Glomerular visceral epithelial cell (primary cell): Measurements from ENCODE around the gene CFAP54.

Experiments used
- DNase-seq: peaks from one replicate; pipeline ENCODE4 v3.0.0-alpha.2; 2016; ENCODE audit errors: extremely low spot score

The CFAP54 gene

GRCh38 chr12:96886998-96887677, 397.8 kb downstream of the CFAP54 start:
- no peak for DNase-seq

GRCh38 chr12:96889273-96889933, 400.0 kb downstream of the CFAP54 start:
- DNase-seq, result peak; percentile 38

DNA sequence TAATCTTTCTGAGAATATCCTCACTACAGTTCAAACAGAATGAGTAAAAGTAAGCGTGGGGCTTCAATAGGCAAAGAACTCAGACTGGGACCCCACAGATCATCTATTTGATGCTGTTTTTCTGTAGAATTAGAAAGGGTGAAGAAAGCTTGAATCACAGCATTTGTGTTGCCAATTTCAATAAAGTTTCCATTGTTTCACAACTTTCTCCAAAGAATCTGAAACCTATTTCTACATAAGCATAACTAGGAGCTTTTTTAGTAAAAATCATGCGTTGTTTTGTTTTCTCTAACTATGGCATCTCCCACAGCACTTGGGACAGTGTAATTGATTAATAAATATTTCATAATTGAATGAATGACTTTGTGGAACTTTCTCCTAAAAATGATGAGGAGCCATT, 401.0 kb downstream of the CFAP54 start:
- DNase-seq, result no peak

DNA sequence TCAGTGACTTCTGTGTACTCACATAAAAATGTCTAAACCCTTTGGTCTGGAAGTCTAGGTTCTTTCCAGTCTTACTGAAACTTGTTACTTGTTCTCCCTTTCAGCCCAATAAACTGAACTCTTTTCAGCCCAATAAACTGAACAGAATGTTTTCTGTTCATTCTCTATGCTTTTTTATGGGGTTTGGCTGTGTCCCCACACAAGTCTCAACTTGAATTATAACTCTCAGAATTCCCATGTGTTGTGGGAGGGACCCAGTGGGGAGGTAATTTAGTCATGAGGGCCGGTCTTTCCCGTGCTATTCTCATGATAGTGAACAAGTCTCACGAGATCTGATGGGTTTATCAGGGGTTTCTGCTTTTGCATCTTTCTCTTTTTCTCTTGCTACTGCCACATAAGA, 402.7 kb downstream of the CFAP54 start:
- DNase-seq, result no peak

- no peak for DNase-seq
These were observed 408.0 kb downstream of the CFAP54 start for GRCh38 chr12:96897421-96897820.

DNA sequence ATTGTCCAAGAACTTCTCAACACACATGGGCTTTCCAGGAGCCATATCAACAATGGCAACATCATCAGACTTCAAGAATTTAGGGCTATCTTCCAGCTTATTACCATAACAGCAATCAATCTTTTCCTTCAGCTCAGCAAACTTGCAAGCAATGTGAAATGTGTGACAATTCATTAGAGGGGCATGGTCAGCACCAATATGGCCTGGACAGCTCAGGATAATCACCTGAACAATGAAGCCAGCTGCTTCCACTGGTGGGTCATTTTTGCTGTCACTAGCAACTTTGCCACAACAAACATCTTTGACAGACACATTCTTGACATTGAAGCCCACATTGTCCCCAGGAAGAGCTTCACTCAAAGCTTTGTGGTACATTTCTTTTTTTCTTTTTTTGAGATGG, 411.8 kb downstream of the CFAP54 start:
- DNase-seq, result no peak

GRCh38 chr12:96902076-96902475, 412.7 kb downstream of the CFAP54 start:
- no peak for DNase-seq

DNA sequence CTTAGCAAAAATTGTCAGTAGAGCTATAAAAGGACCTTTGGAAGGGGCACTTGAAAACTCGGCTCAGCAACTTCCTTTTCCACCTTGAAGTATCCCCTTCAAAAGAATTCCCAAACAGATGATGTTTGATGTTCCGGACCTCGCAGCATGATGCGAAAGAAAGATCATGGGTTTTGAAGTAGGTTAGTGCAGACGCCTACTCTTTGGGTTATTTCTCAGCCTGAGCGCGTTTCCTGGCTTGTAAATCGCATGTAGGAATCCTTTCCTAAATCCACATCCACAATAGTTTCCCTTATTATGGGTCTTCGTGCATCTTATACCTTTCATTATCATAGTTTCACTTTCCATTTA, 417.1 kb downstream of the CFAP54 start:
- DNase-seq, result no peak

- peak; percentile 82 for DNase-seq
These were observed 417.7 kb downstream of the CFAP54 start, which contains the start of gene NEDD1 for GRCh38 chr12:96906849-96907670. Gene NEDD1, plus strand, starts transcription at chr12:96907257. Its CDS starts 2,503 bp downstream, at chr12:96909760.

GRCh38 chr12:96907671-96908422, 418.5 kb downstream of the CFAP54 start:
- DNase-seq, result peak; percentile 15

DNA sequence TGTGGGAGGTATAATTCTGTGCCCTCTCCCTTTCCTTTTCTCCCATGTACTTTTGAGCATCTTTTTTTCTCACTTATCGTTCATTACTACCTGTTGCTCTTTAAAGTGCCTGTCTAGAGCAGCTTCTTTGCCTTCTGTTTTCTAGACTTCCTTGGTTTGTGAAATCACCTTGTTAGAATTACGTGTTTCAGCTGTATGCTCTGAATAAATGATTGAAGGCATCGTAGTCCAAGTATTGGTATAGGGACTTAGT, 419.0 kb downstream of the CFAP54 start:
- DNase-seq, result no peak

DNA sequence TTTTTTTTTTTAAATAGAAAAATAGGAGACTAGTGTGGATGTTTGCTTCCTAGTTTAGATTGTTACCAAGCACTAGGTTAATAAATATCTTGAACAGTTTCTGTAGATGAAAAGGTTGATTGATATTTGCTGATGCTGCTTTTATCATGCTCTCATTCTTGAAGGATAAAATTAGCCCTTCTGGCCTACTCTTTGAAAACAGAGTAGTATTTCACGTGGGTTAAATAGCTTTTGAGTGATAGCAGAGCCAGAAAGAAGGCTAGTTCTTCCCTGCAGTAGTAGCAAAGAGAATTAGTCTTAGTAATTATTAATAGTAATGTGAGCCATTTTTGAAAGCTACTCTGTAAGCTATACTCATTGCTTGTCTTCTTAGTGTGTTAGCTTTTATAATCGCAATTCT, 422.9 kb downstream of the CFAP54 start:
- DNase-seq, result no peak

DNA sequence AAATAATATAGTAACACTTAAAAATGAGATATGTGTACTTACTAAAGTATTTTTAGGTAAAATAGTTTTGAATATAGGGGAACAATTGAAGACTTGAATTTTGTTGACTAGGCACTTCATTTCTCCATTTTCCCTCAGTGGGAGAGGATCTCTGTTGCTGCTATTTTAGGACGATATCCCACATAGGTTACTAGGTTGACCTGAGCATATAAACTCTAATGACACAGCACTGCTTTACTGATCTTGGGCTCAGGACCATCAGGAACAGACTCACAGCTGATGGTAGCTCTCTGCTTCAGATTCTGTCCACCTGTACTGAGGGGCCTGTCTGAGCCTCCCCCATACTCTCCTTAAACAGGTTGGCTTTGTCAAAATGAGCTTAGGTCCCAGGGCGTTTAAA, 423.6 kb downstream of the CFAP54 start:
- DNase-seq, result no peak

DNA sequence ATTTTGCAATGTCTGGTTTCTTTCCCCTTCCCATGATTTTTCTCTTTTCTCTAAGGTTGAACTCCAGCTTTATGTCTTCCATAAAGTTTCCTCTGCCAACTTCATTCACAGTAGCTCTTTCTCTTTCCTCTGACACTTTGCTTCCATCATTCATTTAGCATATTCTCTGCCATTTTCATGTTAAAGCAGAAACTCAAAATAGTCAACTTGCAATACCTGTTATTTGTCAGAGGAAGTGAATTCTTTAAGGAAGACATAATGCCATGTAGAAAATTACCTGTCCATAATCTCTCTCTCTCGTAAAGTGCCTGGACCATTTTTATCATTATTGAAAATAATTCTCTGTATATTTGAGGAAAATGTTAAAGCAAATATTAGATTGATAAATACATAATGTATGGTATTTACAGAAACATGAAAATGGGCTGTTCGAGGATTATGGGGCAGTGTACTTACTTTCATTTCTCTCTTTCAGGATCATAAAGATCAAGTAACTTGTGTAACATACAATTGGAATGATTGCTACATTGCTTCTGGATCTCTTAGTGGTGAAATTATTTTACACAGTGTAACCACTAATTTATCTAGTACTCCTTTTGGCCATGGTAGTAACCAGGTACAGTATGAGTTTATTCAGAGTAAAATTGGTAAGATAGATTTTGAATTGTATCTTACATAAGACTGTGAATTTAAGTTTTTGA, 430.3 kb downstream of the CFAP54 start:
- no peak for DNase-seq
